ENCODE measurements around the gene HOOK2. TPM values are rescaled to one million over a fixed set of nuclear protein-coding genes. Genes with fewer than 3 reads are reported as not detected.

The HOOK2 gene
- total RNA-seq, 1 experiment from 2014 or later: 14.3 TPM

DNA sequence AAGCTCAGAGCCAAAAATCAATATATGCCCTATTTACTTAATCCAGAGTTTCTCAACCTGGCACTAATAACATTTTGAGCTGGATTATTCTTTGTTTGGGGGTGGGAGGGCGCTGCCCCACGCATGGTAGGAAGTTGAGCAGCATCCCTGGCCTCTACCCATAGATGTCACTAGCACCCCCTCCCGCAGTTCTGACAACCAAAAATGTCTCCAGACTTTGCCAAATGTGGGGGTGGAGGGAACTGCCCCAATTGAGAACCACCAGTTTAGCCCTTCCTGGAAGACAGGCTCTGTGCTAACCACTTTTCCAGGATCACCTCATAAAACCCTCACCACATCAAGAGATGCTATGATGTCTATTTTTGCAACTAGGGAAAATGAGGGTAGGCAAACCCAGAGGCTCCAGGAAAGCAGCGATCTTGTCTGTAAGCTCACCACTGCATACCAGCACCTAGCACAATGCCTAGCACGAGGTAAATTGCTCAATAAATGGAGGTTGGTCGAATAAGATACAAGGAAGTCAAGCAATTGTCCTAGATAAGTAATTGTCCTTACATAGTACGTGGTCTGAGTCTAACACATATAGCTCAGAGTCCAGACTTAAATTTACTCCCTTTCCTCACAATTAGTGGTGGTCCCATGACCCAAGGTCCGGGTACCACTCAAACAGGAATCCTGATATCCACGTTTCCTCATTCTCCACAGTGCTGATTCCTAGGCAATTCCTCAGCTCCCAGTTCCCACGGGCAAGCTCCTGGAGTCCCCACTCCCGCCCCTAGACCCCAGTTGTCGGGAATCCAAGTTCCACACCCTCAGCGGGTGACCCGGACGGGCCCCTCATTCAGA, 41.8 kb downstream of the HOOK2 start:
- H3K4me1 ChIP-seq (ENCODE audit: control insufficient read depth, insufficient read depth, low read length): peaks cover 19% of the 10 kb centered on the region
- intact Hi-C loops (cut with micrococcal nuclease; ENCODE audit: unreplicated experiment) (no loop called here), in situ Hi-C loops (cut with HindIII; ENCODE audit: low pct_unique_long_range_greater_than_20kb, low sequenced_read_pairs) (no loop called here)
- no peak for DNase-seq (ENCODE audit: low read depth, low spot score)
- TF ChIP-seq POLR2AphosphoS5 (IDR thresholded peaks at IDR 0.05; ENCODE audit: low read depth, low read length) (no peak), REST (IDR thresholded peaks at IDR 0.05; ENCODE audit: insufficient read depth in 1 of 2, low read depth in 2 of 2, low read length in 1 of 2) (no peak), CTCF (IDR thresholded peaks at IDR 0.05) (no peak), TCF7L2 (IDR thresholded peaks at IDR 0.05; ENCODE audit: low read depth, low read length) (no peak), SIN3A (IDR thresholded peaks at IDR 0.05; ENCODE audit: borderline replicate concordance, insufficient read depth, low read depth, low read length) (no peak)
- H3K27ac ChIP-seq (ENCODE audit: low read length): peak overlapping the region; percentile 95
- no TSS peak for BruUV-seq (replicated peaks)
- POLR2A ChIA-PET: interaction anchor here (0.6 to 1.5 kb wide), 3 partner anchors 10 to 71 kb away, joined by 3 to 4 read pairs (median 4); partner anchors contain the start of gene TNPO2
- H3K36me3 ChIP-seq (ENCODE audit: control insufficient read depth, insufficient read depth, low read length): peaks cover 14% of the 10 kb centered on the region; the same call in 1 of the 2 replicates
- no peak for ATAC-seq
- H3K27me3 ChIP-seq (ENCODE audit: control insufficient read depth, insufficient read depth, low read length): no peaks in the 10 kb centered on the region
- peak overlapping the region; percentile 92 to 96 for H3K4me3 ChIP-seq (ENCODE audit: low read depth in 2 of 2, low read length in 2 of 2)
- CTCF ChIA-PET: interaction anchor here (1.2 kb wide), 1 partner anchor 114 kb away, joined by 3 read pairs; no protein-coding TSS in a partner anchor
- no peaks in the 10 kb centered on the region for H3K9me3 ChIP-seq (ENCODE audit: control insufficient read depth, insufficient read depth, low read depth, low read length)

DNA sequence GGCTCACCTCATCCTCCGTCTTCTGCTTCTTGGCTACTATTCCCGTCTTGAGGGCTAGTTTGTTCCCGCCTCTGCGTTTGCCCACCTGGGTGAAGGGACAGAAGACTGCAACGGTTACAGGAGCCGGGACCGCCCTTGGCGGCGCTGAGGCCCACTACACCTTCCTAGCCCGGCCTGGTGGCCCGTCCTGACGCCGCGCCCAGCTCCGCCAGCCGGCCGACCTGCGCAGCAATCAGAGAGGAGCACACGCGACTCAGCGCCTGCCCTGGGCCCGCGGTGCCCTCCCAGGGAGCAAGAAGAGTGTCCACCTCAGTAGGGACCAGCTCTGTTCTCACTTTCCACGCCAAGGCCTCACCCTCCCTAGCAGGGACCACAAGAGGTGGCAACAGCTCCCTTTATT, 44.0 kb downstream of the HOOK2 start:
- Histone ChIP-seq H3K27ac (ENCODE audit: low read length) (no peak overlapping the region), H3K9me3 (ENCODE audit: control insufficient read depth, insufficient read depth, low read depth, low read length) (no peaks in the 10 kb centered on the region), H3K4me1 (ENCODE audit: control insufficient read depth, insufficient read depth, low read length) (peaks cover 13% of the 10 kb centered on the region), H3K36me3 (ENCODE audit: control insufficient read depth, insufficient read depth, low read length) (peaks cover 9% of the 10 kb centered on the region), H3K27me3 (ENCODE audit: control insufficient read depth, insufficient read depth, low read length) (no peaks in the 10 kb centered on the region), H3K4me3 (ENCODE audit: low read depth in 2 of 2, low read length in 2 of 2) (no peak overlapping the region)
- no TSS peak for BruUV-seq (replicated peaks)
- ChIA-PET POLR2A (no interaction called here), CTCF (no interaction called here)
- intact Hi-C loops (cut with micrococcal nuclease; ENCODE audit: unreplicated experiment) (no loop called here), in situ Hi-C loops (cut with HindIII; ENCODE audit: low pct_unique_long_range_greater_than_20kb, low sequenced_read_pairs) (no loop called here)
- DNase-seq (ENCODE audit: low read depth, low spot score) (no peak), ATAC-seq (no peak)
- no peak for TF ChIP-seq SIN3A (IDR thresholded peaks at IDR 0.05; ENCODE audit: borderline replicate concordance, insufficient read depth, low read depth, low read length)
- TF ChIP-seq TCF7L2 (IDR thresholded peaks at IDR 0.05; ENCODE audit: low read depth, low read length): no peak
- no peak for TF ChIP-seq CTCF (IDR thresholded peaks at IDR 0.05)
- no peak for TF ChIP-seq POLR2AphosphoS5 (IDR thresholded peaks at IDR 0.05; ENCODE audit: low read depth, low read length)
- TF ChIP-seq REST (IDR thresholded peaks at IDR 0.05; ENCODE audit: insufficient read depth in 1 of 2, low read depth in 2 of 2, low read length in 1 of 2): no peak

Data from Panc1 (cell line).